PFSK-1 (cell line): ENCODE measurements around the gene HLA-DMB.

Experiments used
- FOXP2 ChIP-seq: optimal IDR thresholded peaks from 2 replicates; pipeline ENCODE3; 2011; ENCODE audit warnings: borderline replicate concordance, control low read depth, inconsistent platforms; ENCODE audit not compliant: insufficient read depth; ENCODE audit errors: extremely low read length, extremely low read depth
- POLR2AphosphoS5 ChIP-seq: IDR thresholded peaks from 2 replicates; pipeline ENCODE4 v1.6.1; 2012; ENCODE audit warnings: low read depth, mild to moderate bottlenecking, control low read depth, low read length, moderate library complexity
- SIN3A ChIP-seq: IDR thresholded peaks from 2 replicates; pipeline ENCODE4 v1.6.1; 2012; ENCODE audit warnings: mild to moderate bottlenecking, low read length, moderate library complexity, borderline replicate concordance; ENCODE audit not compliant: insufficient read depth
- TAF1 ChIP-seq: IDR thresholded peaks from 2 replicates; pipeline ENCODE4 v1.6.1; 2012; ENCODE audit warnings: low read length, control low read depth, borderline replicate concordance; ENCODE audit not compliant: insufficient read depth
- TF ChIP-seq, protein P1 (sequence below), 2 experiments: IDR thresholded peaks; 2 replicates each; pipeline versions ENCODE4 v1.6.1 to v1.8.0; 2011 to 2012; ENCODE audit warnings: low read depth in 2 of 2, low read length in 2 of 2, control low read depth in 1 of 2, inconsistent platforms in 1 of 2, mild to moderate bottlenecking in 1 of 2, moderate library complexity in 1 of 2; ENCODE audit not compliant: insufficient read depth in 1 of 2

HLA-DMB gene

DNA sequence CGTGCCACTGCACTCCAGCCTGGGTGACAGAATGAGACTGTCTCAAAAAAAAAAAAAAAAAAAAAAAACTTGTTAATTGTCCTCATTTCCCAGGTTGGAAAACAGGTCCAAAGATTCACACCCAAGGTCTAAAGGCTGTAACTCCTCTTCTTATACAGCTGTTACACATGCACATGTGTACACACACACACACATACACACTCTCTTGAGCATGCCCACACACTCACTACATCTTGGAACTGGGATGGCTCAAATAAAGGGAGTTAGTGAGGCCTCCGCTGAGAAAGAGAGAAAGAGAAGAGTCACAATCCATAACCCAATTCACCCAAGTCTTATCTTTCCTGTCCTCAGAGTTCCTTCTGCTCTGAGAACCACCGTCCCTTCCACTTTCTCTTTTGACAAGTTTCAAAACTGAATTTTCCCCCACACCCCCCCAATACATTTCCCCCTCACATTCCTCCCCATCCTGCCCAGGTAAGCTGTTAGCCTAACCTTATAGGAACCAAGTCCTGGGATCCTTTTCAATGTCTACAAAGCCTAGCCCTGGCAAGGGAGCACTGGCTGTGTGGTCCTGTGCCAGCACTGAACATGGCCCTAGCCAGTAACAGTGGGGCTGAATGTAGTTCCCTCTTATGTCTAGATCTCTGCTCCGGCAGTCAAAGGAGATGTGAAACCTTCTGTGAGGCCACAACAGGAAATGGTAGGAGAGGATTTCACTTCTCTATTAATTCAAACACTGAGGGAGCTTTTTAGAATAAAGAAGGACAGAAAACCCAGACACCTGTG, 3.2 kb upstream of the HLA-DMB start:
- TF ChIP-seq TAF1 = no peak
- no peak for TF ChIP-seq POLR2AphosphoS5
- TF ChIP-seq FOXP2 = no peak
- TF ChIP-seq SIN3A = no peak
- TF ChIP-seq, protein P1, sequence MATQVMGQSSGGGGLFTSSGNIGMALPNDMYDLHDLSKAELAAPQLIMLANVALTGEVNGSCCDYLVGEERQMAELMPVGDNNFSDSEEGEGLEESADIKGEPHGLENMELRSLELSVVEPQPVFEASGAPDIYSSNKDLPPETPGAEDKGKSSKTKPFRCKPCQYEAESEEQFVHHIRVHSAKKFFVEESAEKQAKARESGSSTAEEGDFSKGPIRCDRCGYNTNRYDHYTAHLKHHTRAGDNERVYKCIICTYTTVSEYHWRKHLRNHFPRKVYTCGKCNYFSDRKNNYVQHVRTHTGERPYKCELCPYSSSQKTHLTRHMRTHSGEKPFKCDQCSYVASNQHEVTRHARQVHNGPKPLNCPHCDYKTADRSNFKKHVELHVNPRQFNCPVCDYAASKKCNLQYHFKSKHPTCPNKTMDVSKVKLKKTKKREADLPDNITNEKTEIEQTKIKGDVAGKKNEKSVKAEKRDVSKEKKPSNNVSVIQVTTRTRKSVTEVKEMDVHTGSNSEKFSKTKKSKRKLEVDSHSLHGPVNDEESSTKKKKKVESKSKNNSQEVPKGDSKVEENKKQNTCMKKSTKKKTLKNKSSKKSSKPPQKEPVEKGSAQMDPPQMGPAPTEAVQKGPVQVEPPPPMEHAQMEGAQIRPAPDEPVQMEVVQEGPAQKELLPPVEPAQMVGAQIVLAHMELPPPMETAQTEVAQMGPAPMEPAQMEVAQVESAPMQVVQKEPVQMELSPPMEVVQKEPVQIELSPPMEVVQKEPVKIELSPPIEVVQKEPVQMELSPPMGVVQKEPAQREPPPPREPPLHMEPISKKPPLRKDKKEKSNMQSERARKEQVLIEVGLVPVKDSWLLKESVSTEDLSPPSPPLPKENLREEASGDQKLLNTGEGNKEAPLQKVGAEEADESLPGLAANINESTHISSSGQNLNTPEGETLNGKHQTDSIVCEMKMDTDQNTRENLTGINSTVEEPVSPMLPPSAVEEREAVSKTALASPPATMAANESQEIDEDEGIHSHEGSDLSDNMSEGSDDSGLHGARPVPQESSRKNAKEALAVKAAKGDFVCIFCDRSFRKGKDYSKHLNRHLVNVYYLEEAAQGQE (IDR thresholded peaks at IDR 0.05; ENCODE audit: insufficient read depth in 1 of 2, low read depth in 2 of 2, low read length in 2 of 2) = no peak

DNA sequence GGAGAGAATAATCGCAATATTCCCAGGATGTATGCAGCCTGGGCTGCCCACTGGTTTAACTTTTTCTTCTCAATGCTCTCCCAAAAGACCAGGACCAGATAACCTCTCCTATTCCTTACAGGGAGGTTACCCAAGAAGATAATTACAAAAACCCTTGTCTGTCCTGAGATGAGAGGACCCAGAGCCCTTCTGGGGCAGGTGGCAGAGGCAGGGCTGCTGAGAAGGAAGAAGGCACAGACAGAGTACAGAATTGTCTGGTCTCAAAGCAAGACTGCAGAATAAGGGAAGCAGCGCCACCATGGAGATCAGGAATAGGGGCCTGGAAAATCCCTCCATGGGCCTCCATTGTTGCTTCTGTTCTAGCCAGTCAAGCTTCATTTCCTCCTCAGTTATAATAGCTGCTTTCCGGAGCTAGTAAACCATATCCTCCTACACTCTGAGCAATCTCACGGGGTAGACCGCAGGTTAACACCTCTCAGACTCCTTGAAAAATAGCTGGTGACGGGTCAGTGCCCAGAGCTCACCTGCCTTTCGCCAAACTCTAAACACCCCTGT, 463 bp upstream of the HLA-DMB start:
- TF ChIP-seq POLR2AphosphoS5 = no peak
- TF ChIP-seq SIN3A = no peak
- no peak for TF ChIP-seq TAF1
- TF ChIP-seq FOXP2 = no peak
- TF ChIP-seq, protein P1 (IDR thresholded peaks at IDR 0.05; ENCODE audit: insufficient read depth in 1 of 2, low read depth in 2 of 2, low read length in 2 of 2) = no peak

DNA sequence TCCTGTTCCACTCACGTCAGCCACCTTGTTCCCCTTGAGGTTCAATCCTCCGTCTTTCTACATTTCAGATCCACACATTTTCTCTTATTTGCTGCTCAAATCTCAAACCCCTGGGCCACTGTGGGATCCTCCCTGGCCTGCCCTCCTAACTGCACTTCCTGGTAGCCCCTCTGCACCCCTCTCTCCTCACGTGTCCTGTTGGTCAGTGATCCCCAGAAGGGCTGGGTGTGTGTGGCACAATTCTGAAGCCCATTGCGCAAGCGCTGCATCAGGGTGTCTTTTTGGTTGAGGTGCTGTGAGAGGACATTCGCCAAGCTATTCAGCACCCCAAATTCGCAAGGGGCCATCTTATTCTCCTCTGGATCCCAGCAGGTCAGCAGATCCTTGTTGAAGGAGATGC, 2.3 kb downstream of the HLA-DMB start:
- no peak for TF ChIP-seq TAF1
- TF ChIP-seq SIN3A = no peak
- TF ChIP-seq, protein P1 (IDR thresholded peaks at IDR 0.05; ENCODE audit: insufficient read depth in 1 of 2, low read depth in 2 of 2, low read length in 2 of 2) = no peak
- TF ChIP-seq FOXP2 = no peak
- TF ChIP-seq POLR2AphosphoS5 = no peak

DNA sequence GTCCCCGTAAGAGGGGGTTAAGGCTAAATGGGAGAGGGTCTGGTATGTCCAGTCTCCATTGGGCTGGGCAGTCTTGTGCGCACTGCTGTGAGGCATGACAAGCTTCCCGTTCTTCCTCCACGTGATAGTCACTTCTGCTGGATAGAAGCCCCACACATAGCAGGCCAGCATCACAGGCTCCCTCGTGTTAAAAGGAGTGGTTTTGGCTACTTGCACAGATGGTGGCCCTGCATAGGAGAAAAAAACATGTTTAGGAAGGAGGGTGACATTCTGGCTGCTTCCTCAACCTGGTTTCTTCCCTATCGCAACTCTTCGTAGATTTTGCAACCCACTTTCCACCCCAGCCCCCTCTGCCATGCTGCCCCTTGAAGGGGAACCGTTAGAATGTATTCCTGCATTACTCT, 3.6 kb downstream of the HLA-DMB start:
- TF ChIP-seq, protein P1 (IDR thresholded peaks at IDR 0.05; ENCODE audit: insufficient read depth in 1 of 2, low read depth in 2 of 2, low read length in 2 of 2) = no peak
- TF ChIP-seq TAF1 = no peak
- no peak for TF ChIP-seq POLR2AphosphoS5
- TF ChIP-seq FOXP2 = no peak
- TF ChIP-seq SIN3A = no peak
